Uterine smooth muscle cell (primary cell): ENCODE results near the gene PITHD1. TPM values are rescaled to one million over a fixed set of nuclear protein-coding genes. Genes with fewer than 3 reads are reported as not detected.

ENCODE experiments used
- total RNA-seq: library from RNA; depleted of rRNA; stranded (reverse); fragments of >200 nt; gene quantifications from 2 replicates; pipeline ENCODE4 v1.2.3, GENCODE V29; 2014

Gene PITHD1
- total RNA-seq: 44.2 and 62.9 TPM in 2 replicates

DNA sequence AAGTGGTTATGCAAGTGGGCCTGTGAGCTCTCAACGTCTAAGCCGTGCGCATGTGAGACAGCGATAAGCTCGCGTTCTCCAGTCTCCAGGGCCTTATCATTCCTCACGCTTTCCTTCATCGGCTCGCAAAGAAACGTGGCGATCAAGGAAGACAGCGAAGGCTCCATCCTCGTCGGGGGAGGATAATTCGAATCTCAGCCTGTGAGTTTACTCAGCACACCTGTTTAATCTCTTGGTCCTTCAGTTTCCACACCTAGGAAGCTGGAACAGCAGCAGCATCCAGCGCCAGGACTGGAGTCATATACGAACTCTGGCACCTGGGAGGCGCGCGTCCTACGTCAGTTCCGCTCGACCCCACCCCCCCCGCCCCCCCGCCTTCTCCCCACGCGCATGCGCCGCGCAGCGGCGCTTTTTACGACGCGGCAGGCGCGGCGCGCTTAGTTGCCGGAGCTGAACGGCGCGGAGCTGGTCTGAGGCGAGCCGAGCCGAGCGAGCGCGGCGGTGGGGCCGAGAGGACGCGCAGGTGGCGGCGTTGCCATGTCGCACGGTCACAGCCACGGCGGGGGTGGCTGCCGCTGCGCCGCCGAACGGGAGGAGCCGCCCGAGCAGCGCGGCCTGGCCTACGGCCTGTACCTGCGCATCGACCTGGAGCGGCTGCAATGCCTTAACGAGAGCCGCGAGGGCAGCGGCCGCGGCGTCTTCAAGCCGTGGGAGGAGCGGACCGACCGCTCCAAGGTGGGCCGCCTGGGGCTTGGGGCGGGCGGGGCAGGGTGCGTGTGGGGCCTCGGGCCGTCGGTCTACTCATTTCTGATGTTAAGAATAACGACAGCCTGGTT lies at the start of gene PITHD1:
Gene PITHD1 (plus strand): TSS at position 440 of the 836 bp plus-strand sequence. CDS start 98 bp downstream, at position 538.

DNA sequence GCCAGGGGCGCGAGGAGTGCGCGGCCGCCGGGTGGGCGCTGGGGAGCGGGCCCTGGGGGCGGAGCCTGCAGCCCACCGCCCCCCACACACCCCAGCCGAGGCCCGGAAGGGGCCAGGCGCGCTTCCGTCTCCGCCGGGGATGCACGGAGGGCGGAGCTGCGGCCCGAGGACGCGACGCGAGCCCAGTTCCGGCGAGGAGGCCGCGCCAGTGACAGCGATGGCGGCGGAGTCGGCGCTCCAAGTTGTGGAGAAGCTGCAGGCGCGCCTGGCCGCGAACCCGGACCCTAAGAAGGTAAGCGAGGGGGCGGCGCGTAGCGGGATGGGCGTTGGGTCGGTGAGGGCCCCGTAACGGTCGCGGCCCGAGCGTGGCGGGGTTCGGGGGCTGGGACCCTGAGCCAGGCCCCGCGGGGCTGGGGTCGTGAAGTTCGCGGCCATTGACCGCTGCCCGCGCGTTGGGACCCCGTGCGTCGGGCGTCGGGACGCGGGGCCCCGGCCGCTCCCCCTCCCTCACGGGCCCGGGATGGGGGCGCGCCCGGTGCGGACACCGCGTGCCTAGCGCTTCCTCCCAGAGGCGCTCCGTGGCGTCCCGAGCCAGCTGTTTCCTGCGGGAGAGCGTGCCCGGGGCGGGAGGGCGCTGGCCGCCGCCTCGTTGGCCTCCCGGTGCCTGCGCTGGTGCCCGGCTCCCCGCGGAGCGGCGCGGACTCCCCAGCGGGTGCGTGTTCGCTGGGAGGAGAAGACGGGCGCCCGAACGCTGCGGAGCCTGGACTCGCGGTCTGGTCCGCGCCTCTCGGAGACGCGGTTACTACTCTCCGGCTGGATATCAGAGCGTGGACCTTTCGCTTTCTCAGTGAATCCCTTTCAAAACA lies 34.7 kb upstream of the PITHD1 start, which contains the start of gene ELOA:
Gene ELOA (plus strand): TSS at position 185 of the 866 bp plus-strand sequence. CDS start 33 bp downstream, at position 218.

GRCh38 chr1:23790696-23791515 lies 12.7 kb downstream of the PITHD1 start, which contains the start of gene LYPLA2:
Gene LYPLA2 (plus strand): TSS chr1:23791145. CDS start chr1:23792683, 1,538 bp downstream.

DNA sequence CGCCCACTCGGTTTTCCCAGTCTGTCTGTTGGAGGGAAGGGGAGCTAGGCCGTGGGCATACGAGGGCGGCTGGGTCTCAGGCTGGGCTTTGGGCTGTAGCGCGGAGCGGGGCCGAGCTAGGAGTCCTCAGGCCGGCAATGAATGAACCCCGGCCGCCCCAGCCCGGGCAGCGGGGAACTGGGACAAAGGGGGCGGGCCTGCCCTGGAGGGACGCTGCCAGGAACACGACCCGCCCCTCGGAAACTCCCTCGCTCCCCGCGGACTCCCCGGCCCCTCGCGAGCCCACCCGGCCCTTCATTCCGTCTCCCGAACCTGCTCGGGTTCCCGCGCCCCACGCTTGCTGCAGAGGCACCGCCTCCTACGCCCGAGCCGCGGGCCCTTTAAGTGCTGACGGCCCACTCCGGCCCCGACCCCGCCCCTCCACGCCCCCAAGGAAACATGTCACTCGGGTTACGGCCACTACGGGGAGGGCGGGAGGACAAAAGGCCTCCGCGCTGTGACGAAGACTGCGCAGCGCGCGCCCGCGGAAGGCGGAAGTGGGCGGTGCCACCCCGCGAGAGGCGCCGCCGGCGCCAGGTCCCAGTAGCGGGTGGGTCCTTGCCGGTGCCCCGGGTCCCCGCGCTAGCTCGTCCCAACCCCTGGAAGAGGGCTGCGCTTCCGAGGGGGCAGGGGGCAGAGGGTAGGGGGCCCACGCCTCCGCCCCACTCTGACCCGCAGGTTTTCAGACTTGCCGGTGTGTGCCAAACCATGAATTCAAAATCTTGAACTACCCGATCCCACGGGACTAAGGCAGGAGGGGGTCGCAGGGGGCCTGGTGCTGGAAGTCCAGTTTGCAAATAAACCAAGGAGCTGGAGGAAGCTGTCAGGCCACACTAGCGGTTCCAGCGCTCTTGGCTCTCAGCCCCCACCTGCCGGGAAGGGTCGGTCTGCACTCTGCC lies 22.5 kb downstream of the PITHD1 start, which contains the start of gene GALE:
Gene GALE (minus strand): TSS at position 355 of the 938 bp plus-strand sequence. CDS start 1,747 bp downstream, outside the sequence.

GRCh38 chr1:23825076-23825761 lies 47.0 kb downstream of the PITHD1 start, which contains the start of gene HMGCL:
Gene HMGCL (minus strand): TSS chr1:23825429. CDS start chr1:23825415, 14 bp downstream.

Other genes with a start within 250 kb of the PITHD1 start
- gene E2F2, start 247.2 kb upstream of the PITHD1 start, total RNA-seq: 0.50 and 2.0 TPM in 2 replicates
- gene ID3, start 218.9 kb upstream of the PITHD1 start, total RNA-seq: 34.2 and 38.7 TPM in 2 replicates
- gene RPL11, start 86.6 kb upstream of the PITHD1 start, total RNA-seq: 785 and 922 TPM in 2 replicates
- 17.5 and 21.7 TPM in 2 replicates for gene ELOA, start 34.9 kb upstream of the PITHD1 start, total RNA-seq
- 23.6 and 27.0 TPM in 2 replicates for gene LYPLA2, start 12.7 kb downstream of the PITHD1 start, total RNA-seq
- gene GALE, start 22.3 kb downstream of the PITHD1 start, total RNA-seq: 36.1 and 52.0 TPM in 2 replicates
- gene HMGCL, start 47.0 kb downstream of the PITHD1 start, total RNA-seq: 46.5 and 59.6 TPM in 2 replicates
- gene FUCA1, start 89.9 kb downstream of the PITHD1 start, total RNA-seq: 4.3 and 11.1 TPM in 2 replicates
- not detected in 2 replicates for gene CNR2, start 134.9 kb downstream of the PITHD1 start, total RNA-seq
- gene PNRC2, start 181.4 kb downstream of the PITHD1 start, total RNA-seq: 123 and 143 TPM in 2 replicates
- 107 and 139 TPM in 2 replicates for gene SRSF10, start 201.9 kb downstream of the PITHD1 start, total RNA-seq